GM06990 (cell line): ENCODE data around the gene PCMT1.

Source experiments
- DNase-seq: peaks from one replicate; pipeline ENCODE4 v3.0.0-alpha.2; 2011; ENCODE audit not compliant: insufficient read length; ENCODE audit errors: extremely low read depth
- H3K27me3 ChIP-seq: replicated peaks from 2 replicates; pipeline ENCODE4 v1.6.0; 2011; ENCODE audit warnings: low read length; ENCODE audit not compliant: control insufficient read depth, insufficient read depth
- H3K36me3 ChIP-seq: 2 replicates; pipeline ENCODE4 v1.5.1; 2011; ENCODE audit warnings: low read length; ENCODE audit not compliant: control insufficient read depth, insufficient read depth
- H3K4me3 ChIP-seq: replicated peaks from 2 replicates; pipeline ENCODE4 v1.5.1; 2011; ENCODE audit warnings: low read depth, mild to moderate bottlenecking, control low read depth, low read length
- CTCF ChIP-seq: IDR thresholded peaks from 2 replicates; pipeline ENCODE4 v1.5.1; 2011; ENCODE audit warnings: low read length, control low read depth, mild to moderate bottlenecking, inconsistent platforms; ENCODE audit not compliant: insufficient read depth, poor library complexity, severe bottlenecking

The PCMT1 gene

GRCh38 chr6:149763866-149764265 is 14.3 kb downstream of the PCMT1 start:
- DNase-seq: no peak
- Histone ChIP-seq H3K27me3 (no peaks in the 10 kb centered on the region), H3K4me3 (no peak overlapping the region), H3K36me3 (no peaks in the 10 kb centered on the region; the same call in 1 of the 2 replicates)
- TF ChIP-seq CTCF: no peak

GRCh38 chr6:149766156-149766769 is 16.7 kb downstream of the PCMT1 start:
- no peaks in the 10 kb centered on the region for H3K36me3 ChIP-seq
- DNase-seq: no peak
- no peaks in the 10 kb centered on the region for H3K27me3 ChIP-seq
- no peak for TF ChIP-seq CTCF
- H3K4me3 ChIP-seq: no peak overlapping the region

- no peak for TF ChIP-seq CTCF
- Histone ChIP-seq H3K27me3 (no peaks in the 10 kb centered on the region), H3K4me3 (no peak overlapping the region), H3K36me3 (no peaks in the 10 kb centered on the region)
- no peak for DNase-seq
These were observed 20.1 kb downstream of the PCMT1 start for GRCh38 chr6:149769676-149770075.

- H3K36me3 ChIP-seq: no peaks in the 10 kb centered on the region; the same call in 1 of the 2 replicates
These were observed 21.6 kb downstream of the PCMT1 start for GRCh38 chr6:149771185-149771584.

GRCh38 chr6:149771925-149772324 is 22.4 kb downstream of the PCMT1 start:
- H3K27me3 ChIP-seq: no peaks in the 10 kb centered on the region
- no peak for TF ChIP-seq CTCF
- DNase-seq: no peak
- H3K36me3 ChIP-seq: no peaks in the 10 kb centered on the region; the same call in 1 of the 2 replicates
- H3K4me3 ChIP-seq: no peak overlapping the region

More at GRCh38 chr6:149771185-149771584, 21.6 kb downstream of the PCMT1 start:
- H3K4me3 ChIP-seq: no peak overlapping the region
- H3K27me3 ChIP-seq: no peaks in the 10 kb centered on the region
- no peak for DNase-seq
- TF ChIP-seq CTCF: no peak

- no peak for TF ChIP-seq CTCF
- Histone ChIP-seq H3K27me3 (no peaks in the 10 kb centered on the region), H3K4me3 (no peak overlapping the region), H3K36me3 (no peaks in the 10 kb centered on the region; the same call in 1 of the 2 replicates)
- no peak for DNase-seq
These were observed 28.1 kb downstream of the PCMT1 start for GRCh38 chr6:149777624-149778023.
